ENCODE measurements around the gene CBY2. TPM values are rescaled to one million over a fixed set of nuclear protein-coding genes. Genes with fewer than 3 reads are reported as not detected.

The CBY2 gene
- total and polyA plus RNA-seq, 7 donors: not detected

- DNase-seq (no peak), ATAC-seq (no peak)
- Histone ChIP-seq H3K4me3 (no peak overlapping the region), H3K27ac (no peak overlapping the region), H3K9me3 (no peaks in the 10 kb centered on the region), H3K27me3 (ENCODE audit: insufficient read depth in 3 of 3, low read length in 2 of 3) (no peaks in the 10 kb centered on the region), H3K36me3 (ENCODE audit: insufficient read depth in 1 of 2, low read depth in 1 of 2) (no peaks in the 10 kb centered on the region), H3K4me1 (no peaks in the 10 kb centered on the region)
- no peak for TF ChIP-seq CTCF (IDR thresholded peaks at IDR 0.05)
- 83 to 88% (median 85%) methylated on average over 3 of the region's 3 CpGs for WGBS, 3 donors
- intact Hi-C loops (cut with DNase I): no loop called here
Measured at GRCh38 chr13:45744979-45745378, 42.9 kb downstream of the CBY2 start.

- H3K4me3 ChIP-seq: no peak overlapping the region
- WGBS, 3 donors: 63 to 70% (median 64%) methylated on average over 2 of the region's 2 CpGs
- intact Hi-C loops (cut with DNase I): no loop called here
Measured at GRCh38 chr13:45747071-45747470, 45.0 kb downstream of the CBY2 start.

GRCh38 chr13:45748941-45749759, 47.0 kb downstream of the CBY2 start:
- ATAC-seq: peak in 1 of 4 donors; percentile 27
- intact Hi-C loops (cut with DNase I): no loop called here
- H3K27me3 ChIP-seq (ENCODE audit: insufficient read depth in 3 of 3, low read length in 2 of 3): no peaks in the 10 kb centered on the region
- no peaks in the 10 kb centered on the region for H3K4me1 ChIP-seq
- TF ChIP-seq CTCF (IDR thresholded peaks at IDR 0.05): no peak
- no peaks in the 10 kb centered on the region for H3K9me3 ChIP-seq
- H3K4me3 ChIP-seq: no peak overlapping the region
- H3K27ac ChIP-seq: no peak overlapping the region
- no peaks in the 10 kb centered on the region for H3K36me3 ChIP-seq (ENCODE audit: insufficient read depth in 1 of 2, low read depth in 1 of 2)
- DNase-seq: no peak
- WGBS, 3 donors: 24 to 33% (median 25%) methylated on average over 13 of the region's 13 CpGs

More at GRCh38 chr13:45747071-45747470, 45.0 kb downstream of the CBY2 start:
- Histone ChIP-seq H3K36me3 (ENCODE audit: insufficient read depth in 1 of 2, low read depth in 1 of 2) (no peaks in the 10 kb centered on the region), H3K4me1 (no peaks in the 10 kb centered on the region), H3K27me3 (ENCODE audit: insufficient read depth in 3 of 3, low read length in 2 of 3) (no peaks in the 10 kb centered on the region), H3K27ac (no peak overlapping the region), H3K9me3 (no peaks in the 10 kb centered on the region)
- no peak for TF ChIP-seq CTCF (IDR thresholded peaks at IDR 0.05)
- ATAC-seq (no peak), DNase-seq (no peak)

GRCh38 chr13:45750566-45750965, 48.4 kb downstream of the CBY2 start:
- DNase-seq (no peak), ATAC-seq (no peak)
- Histone ChIP-seq H3K27ac (no peak overlapping the region), H3K36me3 (ENCODE audit: insufficient read depth in 1 of 2, low read depth in 1 of 2) (no peaks in the 10 kb centered on the region), H3K9me3 (no peaks in the 10 kb centered on the region), H3K27me3 (ENCODE audit: insufficient read depth in 3 of 3, low read length in 2 of 3) (no peaks in the 10 kb centered on the region), H3K4me1 (no peaks in the 10 kb centered on the region), H3K4me3 (no peak overlapping the region)
- WGBS, 3 donors: 89 to 92% (median 89%) methylated on average over 3 of the region's 3 CpGs
- intact Hi-C loops (cut with DNase I): no loop called here
- TF ChIP-seq CTCF (IDR thresholded peaks at IDR 0.05): no peak

GRCh38 chr13:45751885-45752284, 49.8 kb downstream of the CBY2 start:
- Histone ChIP-seq H3K9me3 (no peaks in the 10 kb centered on the region), H3K27me3 (ENCODE audit: insufficient read depth in 3 of 3, low read length in 2 of 3) (no peaks in the 10 kb centered on the region), H3K36me3 (ENCODE audit: insufficient read depth in 1 of 2, low read depth in 1 of 2) (no peaks in the 10 kb centered on the region), H3K4me3 (no peak overlapping the region), H3K27ac (no peak overlapping the region), H3K4me1 (no peaks in the 10 kb centered on the region)
- DNase-seq (no peak), ATAC-seq (no peak)
- TF ChIP-seq CTCF (IDR thresholded peaks at IDR 0.05): no peak
- intact Hi-C loops (cut with DNase I): no loop called here

Measured in psoas muscle (tissue), 8 donors.